Kidney (tissue), 14 donors: ENCODE results near the gene CCDC86. TPM values are rescaled to one million over a fixed set of nuclear protein-coding genes. Genes with fewer than 3 reads are reported as not detected.

Source experiments
- DNase-seq, 5 donors: peaks; one replicate each; pipeline ENCODE4 v3.0.0-alpha.2; 2013 to 2020
- FAIRE-seq: peaks from 2 replicates; lab custom pipeline; 2012; peaks lifted over from hg19 to GRCh38; lab: Jason Lieb, UNC
- H3K27ac ChIP-seq, 2 donors: one replicate each; pipeline ENCODE4 v1.7.0; 2013; ENCODE audit warnings: low read depth in 2 of 2, low read length in 2 of 2, inconsistent platforms in 1 of 2
- H3K27me3 ChIP-seq: one replicate; pipeline ENCODE4 v1.7.1; 2013; ENCODE audit warnings: low read length, inconsistent platforms; ENCODE audit not compliant: control insufficient read depth, insufficient read depth
- H3K36me3 ChIP-seq, 3 donors: one replicate each; pipeline versions ENCODE4 v1.7.0 to v1.7.1; 2013; ENCODE audit warnings: low read length in 3 of 3, control low read depth in 1 of 3, inconsistent platforms in 1 of 3; ENCODE audit not compliant: insufficient read depth in 3 of 3, control insufficient read depth in 2 of 3
- H3K4me1 ChIP-seq, 3 donors: one replicate each; pipeline versions ENCODE4 v1.7.0 to v1.7.1; 2013; ENCODE audit warnings: low read length in 3 of 3, inconsistent platforms in 1 of 3, low read depth in 1 of 3; ENCODE audit not compliant: control insufficient read depth in 2 of 3, insufficient read depth in 2 of 3
- H3K4me3 ChIP-seq, 3 donors: one replicate each; pipeline versions ENCODE4 v1.7.0 to v1.8.1; 2013; ENCODE audit warnings: low read length in 3 of 3, control low read depth in 1 of 3, inconsistent platforms in 1 of 3
- H3K9ac ChIP-seq, 3 donors: one replicate each; pipeline versions ENCODE4 v1.7.0 to v1.7.1; 2013; ENCODE audit warnings: low read length in 3 of 3, control low read depth in 1 of 3, inconsistent platforms in 1 of 3
- H3K9me3 ChIP-seq, 3 donors: one replicate each; pipeline versions ENCODE4 v1.7.0 to v1.7.1; 2013; ENCODE audit warnings: low read length in 3 of 3, control low read depth in 1 of 3, inconsistent platforms in 1 of 3; ENCODE audit not compliant: control insufficient read depth in 2 of 3, insufficient read depth in 1 of 3
- CTCF ChIP-seq: IDR thresholded peaks from 3 replicates; pipeline ENCODE4 v1.5.1; 2012; ENCODE audit warnings: mild to moderate bottlenecking, moderate library complexity, borderline replicate concordance; ENCODE audit not compliant: insufficient read depth; ENCODE audit errors: extremely low read depth
- intact Hi-C: fragments of 100-400 bp; cut with DNase I; formaldehyde crosslinking; loops from one replicate; pipeline ENCODE4 v1.11.1; 2022
- polyA plus RNA-seq: library from polyadenylated mRNA; stranded (reverse); fragments of 350-450 nt; fragmentation: Illumina TruSeq; extraction: RNeasy Lipid Tissue Mini Kit (QIAGEN cat#74804); gene quantifications from one replicate; pipeline ENCODE4 v1.2.3, GENCODE V29; 2014; ENCODE audit warnings: low read depth, low replicate concordance; ENCODE audit not compliant: insufficient read depth
- total RNA-seq: library from RNA; stranded (reverse); fragmentation: NEBNext Ultra II Directional; extraction: Animal tissue kit (Norgen Biotek cat#: 25700); gene quantifications from one replicate; pipeline ENCODE4 v1.2.1, GENCODE V29; 2021
- donor health status: control.
- donor health status: control.
- donor health status: control.
- donor health status: control.
- donor health status: control.
- donor health status: DM: yes; HTN: yes; CAD: no.
- donor health status: Normal renal cell carcinoma (clear cell type).

Gene CCDC86
- total and polyA plus RNA-seq, 2 donors from 2014 or later, result 15.9 to 18.9 TPM

- Histone ChIP-seq H3K4me1 (peaks cover under 1 to 5% (median 1%) of the 10 kb centered on the region in 3 donors), H3K27ac (no peak overlapping the region), H3K9ac (no peak overlapping the region), H3K9me3 (no peaks in the 10 kb centered on the region), H3K27me3 (no peaks in the 10 kb centered on the region), H3K36me3 (peaks cover 30 to 65% (median 56%) of the 10 kb centered on the region in 3 donors), H3K4me3 (no peak overlapping the region)
- TF ChIP-seq CTCF, result no peak
- intact Hi-C loops, result loop anchor here (5.0 kb wide), 1 partner anchor 68 kb away; no protein-coding TSS in a partner anchor
- no peak for FAIRE-seq
- no peak for DNase-seq
Observed at GRCh38 chr11:60899977-60900376, 58.1 kb downstream of the CCDC86 start.

Other genes with a start within 250 kb of the CCDC86 start
- not detected for gene MS4A8, start 142.5 kb upstream of the CCDC86 start, total RNA-seq
- gene MS4A8, start 142.5 kb upstream of the CCDC86 start, polyA plus RNA-seq, result 0.67 TPM
- gene MS4A18, start 117.4 kb upstream of the CCDC86 start, total RNA-seq, result not detected
- gene MS4A18, start 117.4 kb upstream of the CCDC86 start, polyA plus RNA-seq, result not detected
- not detected for gene MS4A15, start 85.2 kb upstream of the CCDC86 start, total RNA-seq
- gene MS4A15, start 85.2 kb upstream of the CCDC86 start, polyA plus RNA-seq, result not detected
- not detected for gene MS4A10, start 56.8 kb upstream of the CCDC86 start, total RNA-seq
- gene MS4A10, start 56.8 kb upstream of the CCDC86 start, polyA plus RNA-seq, result 1.1 TPM
- gene PTGDR2, start 13.8 kb downstream of the CCDC86 start, total RNA-seq, result 0.16 TPM
- not detected for gene PTGDR2, start 13.8 kb downstream of the CCDC86 start, polyA plus RNA-seq
- gene ZP1, start 25.4 kb downstream of the CCDC86 start, total RNA-seq, result not detected
- gene ZP1, start 25.4 kb downstream of the CCDC86 start, polyA plus RNA-seq, result not detected
- gene PRPF19, start 64.5 kb downstream of the CCDC86 start, total RNA-seq, result 72.1 TPM
- gene PRPF19, start 64.5 kb downstream of the CCDC86 start, polyA plus RNA-seq, result 70.7 TPM
- 130 TPM for gene TMEM109, start 72.0 kb downstream of the CCDC86 start, total RNA-seq
- gene TMEM109, start 72.0 kb downstream of the CCDC86 start, polyA plus RNA-seq, result 139 TPM
- gene TMEM132A, start 82.3 kb downstream of the CCDC86 start, total RNA-seq, result 19.1 TPM
- 17.2 TPM for gene TMEM132A, start 82.3 kb downstream of the CCDC86 start, polyA plus RNA-seq
- 27.0 TPM for gene SLC15A3, start 110.1 kb downstream of the CCDC86 start, total RNA-seq
- 26.6 TPM for gene SLC15A3, start 110.1 kb downstream of the CCDC86 start, polyA plus RNA-seq
- 6.7 TPM for gene CD6, start 129.6 kb downstream of the CCDC86 start, total RNA-seq
- gene CD6, start 129.6 kb downstream of the CCDC86 start, polyA plus RNA-seq, result 0.24 TPM